ENCODE data around the gene AARS2. TPM values are rescaled to one million over a fixed set of nuclear protein-coding genes. Genes with fewer than 3 reads are reported as not detected.

AARS2 gene
- polyA plus RNA-seq, 2 of the 4 experiments (the other 2 are of a cell fraction): 4.3 to 6.2 TPM

DNA sequence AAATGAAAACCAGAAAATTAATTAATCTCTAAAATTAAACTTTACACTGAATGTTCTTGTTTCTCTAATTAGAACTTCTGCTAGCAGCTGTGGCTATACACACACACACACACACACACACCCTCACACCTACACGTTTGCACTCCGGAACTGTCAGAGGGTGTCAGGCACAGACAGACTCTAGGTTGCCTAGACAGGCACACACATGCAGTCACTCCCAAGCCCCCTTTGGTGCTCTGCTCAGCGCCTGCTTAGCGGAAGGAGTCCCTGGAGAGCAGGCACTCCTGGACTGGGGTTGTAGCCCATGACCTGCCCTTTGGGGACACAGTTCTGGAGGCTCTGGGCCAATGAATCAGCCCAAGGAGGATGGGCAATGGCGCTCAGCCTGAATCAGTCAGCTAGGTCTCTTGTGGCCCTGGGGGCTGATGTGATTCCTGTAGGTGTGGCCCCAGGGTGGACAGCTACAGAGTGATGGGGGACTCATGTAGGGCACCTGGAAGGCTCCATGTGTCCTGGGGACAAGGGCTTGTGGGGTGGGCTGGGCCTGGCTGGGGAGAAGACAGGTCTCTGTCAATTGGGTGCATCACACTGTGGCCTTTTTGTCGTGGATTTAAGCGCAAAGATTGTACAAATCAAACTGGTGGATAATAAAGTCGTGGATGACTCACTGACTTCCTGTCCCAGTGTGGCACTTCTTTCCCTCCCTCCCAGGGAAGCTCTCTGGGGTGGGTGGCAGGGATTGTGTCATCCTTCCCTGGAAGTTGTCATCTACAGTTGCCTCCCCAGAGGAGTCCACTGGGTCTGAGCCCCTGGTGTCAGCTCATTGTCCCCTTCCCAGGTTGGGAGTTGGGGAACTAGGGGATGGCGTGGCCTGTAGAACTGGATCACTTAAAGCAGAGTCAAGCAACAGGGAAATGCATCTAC is 34.1 kb downstream of the AARS2 start:
- no peak for ATAC-seq
- no peak for TF ChIP-seq SMC3 (IDR thresholded peaks at IDR 0.05)
- TF ChIP-seq TFCP2L1 (CRISPR knock-in tag; IDR thresholded peaks at IDR 0.05): no peak
- TF ChIP-seq MYC (IDR thresholded peaks at IDR 0.05; ENCODE audit: borderline replicate concordance, low read length): no peak
- TF ChIP-seq, protein P1, sequence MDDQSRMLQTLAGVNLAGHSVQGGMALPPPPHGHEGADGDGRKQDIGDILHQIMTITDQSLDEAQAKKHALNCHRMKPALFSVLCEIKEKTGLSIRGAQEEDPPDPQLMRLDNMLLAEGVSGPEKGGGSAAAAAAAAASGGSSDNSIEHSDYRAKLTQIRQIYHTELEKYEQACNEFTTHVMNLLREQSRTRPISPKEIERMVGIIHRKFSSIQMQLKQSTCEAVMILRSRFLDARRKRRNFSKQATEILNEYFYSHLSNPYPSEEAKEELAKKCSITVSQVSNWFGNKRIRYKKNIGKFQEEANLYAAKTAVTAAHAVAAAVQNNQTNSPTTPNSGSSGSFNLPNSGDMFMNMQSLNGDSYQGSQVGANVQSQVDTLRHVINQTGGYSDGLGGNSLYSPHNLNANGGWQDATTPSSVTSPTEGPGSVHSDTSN (IDR thresholded peaks at IDR 0.05): no peak
- TF ChIP-seq RFX5 (IDR thresholded peaks at IDR 0.05): no peak
- TF ChIP-seq, protein P2, sequence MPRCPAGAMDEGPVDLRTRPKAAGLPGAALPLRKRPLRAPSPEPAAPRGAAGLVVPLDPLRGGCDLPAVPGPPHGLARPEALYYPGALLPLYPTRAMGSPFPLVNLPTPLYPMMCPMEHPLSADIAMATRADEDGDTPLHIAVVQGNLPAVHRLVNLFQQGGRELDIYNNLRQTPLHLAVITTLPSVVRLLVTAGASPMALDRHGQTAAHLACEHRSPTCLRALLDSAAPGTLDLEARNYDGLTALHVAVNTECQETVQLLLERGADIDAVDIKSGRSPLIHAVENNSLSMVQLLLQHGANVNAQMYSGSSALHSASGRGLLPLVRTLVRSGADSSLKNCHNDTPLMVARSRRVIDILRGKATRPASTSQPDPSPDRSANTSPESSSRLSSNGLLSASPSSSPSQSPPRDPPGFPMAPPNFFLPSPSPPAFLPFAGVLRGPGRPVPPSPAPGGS (IDR thresholded peaks at IDR 0.05): no peak
- TF ChIP-seq RNF2 (IDR thresholded peaks at IDR 0.05; ENCODE audit: borderline replicate concordance, low read depth): no peak
- no peak for TF ChIP-seq CBX2 (IDR thresholded peaks at IDR 0.05; ENCODE audit: borderline replicate concordance, low read depth)
- TF ChIP-seq HDAC2 (IDR thresholded peaks at IDR 0.05): no peak
- TF ChIP-seq TP53 (CRISPR knock-in tag; IDR thresholded peaks at IDR 0.05): no peak
- TF ChIP-seq CHD4 (IDR thresholded peaks at IDR 0.05; ENCODE audit: borderline replicate concordance): no peak
- TF ChIP-seq, protein P3, sequence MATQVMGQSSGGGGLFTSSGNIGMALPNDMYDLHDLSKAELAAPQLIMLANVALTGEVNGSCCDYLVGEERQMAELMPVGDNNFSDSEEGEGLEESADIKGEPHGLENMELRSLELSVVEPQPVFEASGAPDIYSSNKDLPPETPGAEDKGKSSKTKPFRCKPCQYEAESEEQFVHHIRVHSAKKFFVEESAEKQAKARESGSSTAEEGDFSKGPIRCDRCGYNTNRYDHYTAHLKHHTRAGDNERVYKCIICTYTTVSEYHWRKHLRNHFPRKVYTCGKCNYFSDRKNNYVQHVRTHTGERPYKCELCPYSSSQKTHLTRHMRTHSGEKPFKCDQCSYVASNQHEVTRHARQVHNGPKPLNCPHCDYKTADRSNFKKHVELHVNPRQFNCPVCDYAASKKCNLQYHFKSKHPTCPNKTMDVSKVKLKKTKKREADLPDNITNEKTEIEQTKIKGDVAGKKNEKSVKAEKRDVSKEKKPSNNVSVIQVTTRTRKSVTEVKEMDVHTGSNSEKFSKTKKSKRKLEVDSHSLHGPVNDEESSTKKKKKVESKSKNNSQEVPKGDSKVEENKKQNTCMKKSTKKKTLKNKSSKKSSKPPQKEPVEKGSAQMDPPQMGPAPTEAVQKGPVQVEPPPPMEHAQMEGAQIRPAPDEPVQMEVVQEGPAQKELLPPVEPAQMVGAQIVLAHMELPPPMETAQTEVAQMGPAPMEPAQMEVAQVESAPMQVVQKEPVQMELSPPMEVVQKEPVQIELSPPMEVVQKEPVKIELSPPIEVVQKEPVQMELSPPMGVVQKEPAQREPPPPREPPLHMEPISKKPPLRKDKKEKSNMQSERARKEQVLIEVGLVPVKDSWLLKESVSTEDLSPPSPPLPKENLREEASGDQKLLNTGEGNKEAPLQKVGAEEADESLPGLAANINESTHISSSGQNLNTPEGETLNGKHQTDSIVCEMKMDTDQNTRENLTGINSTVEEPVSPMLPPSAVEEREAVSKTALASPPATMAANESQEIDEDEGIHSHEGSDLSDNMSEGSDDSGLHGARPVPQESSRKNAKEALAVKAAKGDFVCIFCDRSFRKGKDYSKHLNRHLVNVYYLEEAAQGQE (IDR thresholded peaks at IDR 0.05): no peak
- TF ChIP-seq POLR2AphosphoS2 (conservative IDR thresholded peaks at IDR 0.05; ENCODE audit: low read length): no peak
- TF ChIP-seq EHF (CRISPR knock-in tag; IDR thresholded peaks at IDR 0.05): no peak
- no peak for TF ChIP-seq RAD21 (conservative IDR thresholded peaks at IDR 0.05 in 1 of 2, IDR thresholded peaks at IDR 0.05 in 1 of 2)
- no peak for TF ChIP-seq BHLHE40 (IDR thresholded peaks at IDR 0.05; ENCODE audit: low read depth, low read length)
- TF ChIP-seq SREBF2 (IDR thresholded peaks at IDR 0.05): no peak
- POLR2A ChIA-PET: no interaction called here
- Histone ChIP-seq H3K9me3 (no peaks in the 10 kb centered on the region), H3K4me1 (no peaks in the 10 kb centered on the region), H3K4me3 (no peak overlapping the region), H3K4me2 (no peak overlapping the region), H3K27ac (no peak overlapping the region)
- CTCF ChIA-PET: interaction anchor here (1.1 to 5.0 kb wide), 4 partner anchors 11 to 59 kb away, joined by 3 to 29 read pairs (median 6); no protein-coding TSS in a partner anchor
- DNase-seq (ENCODE audit: low read depth in 1 of 2, low spot score in 1 of 2): no peak
- 27% methylated on average over 9 of the region's 9 CpGs for WGBS (ENCODE audit: missing lambda C conversion rate)
- no peak for FAIRE-seq

DNA sequence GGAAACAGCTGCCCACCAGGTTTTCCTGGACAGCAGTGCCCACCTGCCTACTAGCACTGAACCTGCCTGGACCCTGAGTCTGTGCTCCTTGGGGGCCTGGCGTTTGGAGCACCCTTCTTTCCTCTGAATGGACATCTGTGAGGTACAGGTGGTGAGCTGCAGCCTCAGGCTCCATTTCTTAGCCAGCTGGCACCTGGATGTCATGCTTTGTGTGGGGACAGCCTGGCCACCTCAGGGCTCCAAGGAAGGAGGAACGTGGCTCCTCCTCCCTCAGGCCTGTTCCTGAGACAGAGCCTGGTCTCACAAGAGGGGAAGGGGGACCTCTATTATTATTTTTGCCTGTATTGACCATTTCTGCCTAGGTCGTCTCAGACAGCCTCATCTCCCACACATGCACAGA is 34.8 kb downstream of the AARS2 start:
- H3K4me2 ChIP-seq: no peak overlapping the region
- WGBS (ENCODE audit: missing lambda C conversion rate): 27% methylated on average over 3 of the region's 3 CpGs
- no peak overlapping the region for H3K4me3 ChIP-seq
- CTCF ChIA-PET: interaction anchor here (1.1 to 5.0 kb wide), 5 partner anchors 10 to 59 kb away, joined by 3 to 29 read pairs (median 5); no protein-coding TSS in a partner anchor
- no peak for ATAC-seq
- no peaks in the 10 kb centered on the region for H3K4me1 ChIP-seq
- POLR2A ChIA-PET: no interaction called here
- DNase-seq (ENCODE audit: low read depth in 1 of 2, low spot score in 1 of 2): no peak
- H3K27ac ChIP-seq: no peak overlapping the region
- no peaks in the 10 kb centered on the region for H3K9me3 ChIP-seq
- FAIRE-seq: no peak
- TF ChIP-seq, protein P2 (IDR thresholded peaks at IDR 0.05): no peak
- TF ChIP-seq CBX8 (IDR thresholded peaks at IDR 0.05) (no peak), KDM5A (IDR thresholded peaks at IDR 0.05) (no peak), RCOR1 (IDR thresholded peaks at IDR 0.05; ENCODE audit: low read depth, low read length) (no peak), NFE2L2 (conservative IDR thresholded peaks at IDR 0.05; ENCODE audit: low read length) (no peak), CBX2 (IDR thresholded peaks at IDR 0.05; ENCODE audit: borderline replicate concordance, low read depth) (no peak), NPAS2 (CRISPR knock-in tag; IDR thresholded peaks at IDR 0.05; ENCODE audit: borderline replicate concordance) (no peak), JUNB (IDR thresholded peaks at IDR 0.05) (no peak), MAZ (IDR thresholded peaks at IDR 0.05; ENCODE audit: borderline replicate concordance, low read depth, low read length) (no peak)
- TF ChIP-seq, protein P4, sequence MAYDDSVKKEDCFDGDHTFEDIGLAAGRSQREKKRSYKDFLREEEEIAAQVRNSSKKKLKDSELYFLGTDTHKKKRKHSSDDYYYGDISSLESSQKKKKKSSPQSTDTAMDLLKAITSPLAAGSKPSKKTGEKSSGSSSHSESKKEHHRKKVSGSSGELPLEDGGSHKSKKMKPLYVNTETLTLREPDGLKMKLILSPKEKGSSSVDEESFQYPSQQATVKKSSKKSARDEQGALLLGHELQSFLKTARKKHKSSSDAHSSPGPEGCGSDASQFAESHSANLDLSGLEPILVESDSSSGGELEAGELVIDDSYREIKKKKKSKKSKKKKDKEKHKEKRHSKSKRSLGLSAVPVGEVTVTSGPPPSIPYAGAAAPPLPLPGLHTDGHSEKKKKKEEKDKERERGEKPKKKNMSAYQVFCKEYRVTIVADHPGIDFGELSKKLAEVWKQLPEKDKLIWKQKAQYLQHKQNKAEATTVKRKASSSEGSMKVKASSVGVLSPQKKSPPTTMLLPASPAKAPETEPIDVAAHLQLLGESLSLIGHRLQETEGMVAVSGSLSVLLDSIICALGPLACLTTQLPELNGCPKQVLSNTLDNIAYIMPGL (CRISPR knock-in tag; IDR thresholded peaks at IDR 0.05; ENCODE audit: borderline replicate concordance): no peak
- TF ChIP-seq, protein P5, sequence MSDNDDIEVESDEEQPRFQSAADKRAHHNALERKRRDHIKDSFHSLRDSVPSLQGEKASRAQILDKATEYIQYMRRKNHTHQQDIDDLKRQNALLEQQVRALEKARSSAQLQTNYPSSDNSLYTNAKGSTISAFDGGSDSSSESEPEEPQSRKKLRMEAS (IDR thresholded peaks at IDR 0.05): no peak
